Retinal pigment epithelial cell (primary cell): Measurements from ENCODE around the gene PARVB.

Experiments
- DNase-seq: peaks from one replicate; pipeline ENCODE4 v3.0.0-alpha.2; 2010; ENCODE audit warnings: low read depth
- H3K4me3 ChIP-seq: 2 replicates; pipeline ENCODE4 v1.5.1; 2011; ENCODE audit warnings: mild to moderate bottlenecking, low read length, control low read depth, moderate library complexity
- TF ChIP-seq, protein P1 (sequence below): conservative IDR thresholded peaks from 2 replicates; pipeline ENCODE4 v1.5.1; 2011; ENCODE audit warnings: low read depth, low read length, control low read depth, inconsistent platforms

PARVB gene

DNA sequence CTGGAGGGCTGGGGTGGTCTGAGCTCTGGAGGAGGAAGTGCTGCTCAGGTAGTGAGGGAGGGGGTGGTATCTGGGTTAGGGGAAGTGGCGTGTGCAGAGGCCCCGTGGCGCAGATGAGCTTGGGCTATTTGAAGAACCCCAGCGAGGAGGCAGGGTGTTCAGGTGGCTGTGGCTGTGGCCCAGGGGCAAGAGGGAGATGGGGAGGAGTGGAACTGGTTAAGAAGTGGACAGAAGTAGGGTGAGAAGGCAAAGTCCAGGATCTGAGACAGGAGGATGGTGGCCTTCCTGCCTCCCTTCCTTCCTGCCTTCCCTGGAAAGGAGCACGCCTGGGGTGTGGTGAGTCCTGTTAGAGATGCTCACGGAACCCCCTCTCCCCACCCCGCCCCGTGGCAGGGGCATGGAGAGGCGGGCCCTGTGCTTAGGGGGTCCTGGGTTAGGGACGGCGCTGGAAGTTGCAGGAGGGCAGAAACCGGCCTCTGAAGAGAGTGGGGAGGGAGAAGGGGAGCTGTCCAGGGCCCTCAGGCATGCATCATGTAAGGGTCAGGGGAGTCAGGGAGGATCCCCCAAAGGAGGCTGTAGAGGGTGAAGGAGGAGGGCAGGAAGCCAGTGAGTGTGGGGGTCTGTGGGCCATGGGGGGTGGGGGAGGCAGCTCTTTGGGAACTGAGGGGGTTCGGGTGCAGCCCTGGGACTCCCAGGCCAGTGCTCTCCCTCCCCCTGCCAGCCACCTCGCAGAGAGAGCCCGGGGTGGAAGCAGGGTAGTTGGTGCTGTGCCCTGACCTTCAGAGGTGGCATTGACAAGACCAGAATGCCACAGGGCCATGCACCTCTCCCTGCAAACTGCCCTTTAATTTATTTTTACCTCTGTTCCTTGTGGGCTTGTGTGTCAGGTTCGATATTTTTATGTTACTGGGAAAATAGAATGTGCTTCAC, 92.9 kb downstream of the PARVB start:
- TF ChIP-seq, protein P1, sequence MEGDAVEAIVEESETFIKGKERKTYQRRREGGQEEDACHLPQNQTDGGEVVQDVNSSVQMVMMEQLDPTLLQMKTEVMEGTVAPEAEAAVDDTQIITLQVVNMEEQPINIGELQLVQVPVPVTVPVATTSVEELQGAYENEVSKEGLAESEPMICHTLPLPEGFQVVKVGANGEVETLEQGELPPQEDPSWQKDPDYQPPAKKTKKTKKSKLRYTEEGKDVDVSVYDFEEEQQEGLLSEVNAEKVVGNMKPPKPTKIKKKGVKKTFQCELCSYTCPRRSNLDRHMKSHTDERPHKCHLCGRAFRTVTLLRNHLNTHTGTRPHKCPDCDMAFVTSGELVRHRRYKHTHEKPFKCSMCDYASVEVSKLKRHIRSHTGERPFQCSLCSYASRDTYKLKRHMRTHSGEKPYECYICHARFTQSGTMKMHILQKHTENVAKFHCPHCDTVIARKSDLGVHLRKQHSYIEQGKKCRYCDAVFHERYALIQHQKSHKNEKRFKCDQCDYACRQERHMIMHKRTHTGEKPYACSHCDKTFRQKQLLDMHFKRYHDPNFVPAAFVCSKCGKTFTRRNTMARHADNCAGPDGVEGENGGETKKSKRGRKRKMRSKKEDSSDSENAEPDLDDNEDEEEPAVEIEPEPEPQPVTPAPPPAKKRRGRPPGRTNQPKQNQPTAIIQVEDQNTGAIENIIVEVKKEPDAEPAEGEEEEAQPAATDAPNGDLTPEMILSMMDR = no peak
- no peak for DNase-seq
- H3K4me3 ChIP-seq = no peak overlapping the region

DNA sequence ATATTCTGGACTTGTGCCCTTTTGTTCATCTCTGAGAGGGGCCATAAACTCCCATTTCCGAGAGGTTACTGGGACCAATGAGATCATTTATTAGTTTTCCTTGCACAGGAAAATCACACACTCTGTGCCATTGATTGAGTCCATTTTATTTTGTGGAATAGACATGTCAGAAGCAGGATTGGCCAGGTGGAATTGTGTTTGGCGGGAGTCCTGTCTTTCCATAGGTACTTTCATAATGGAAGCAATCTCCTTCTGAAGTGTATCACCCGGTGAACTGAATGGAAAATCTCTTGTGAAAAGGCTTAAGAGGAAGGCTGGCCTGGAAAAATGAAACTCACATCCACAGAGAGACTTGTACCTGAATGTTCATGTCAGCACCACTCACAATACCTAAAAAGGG, 93.6 kb downstream of the PARVB start:
- TF ChIP-seq, protein P1 = no peak
- no peak overlapping the region for H3K4me3 ChIP-seq
- no peak for DNase-seq

GRCh38 chr22:44118645-44119315, 94.7 kb downstream of the PARVB start:
- DNase-seq = no peak
- TF ChIP-seq, protein P1 = no peak
- H3K4me3 ChIP-seq = no peak overlapping the region

DNA sequence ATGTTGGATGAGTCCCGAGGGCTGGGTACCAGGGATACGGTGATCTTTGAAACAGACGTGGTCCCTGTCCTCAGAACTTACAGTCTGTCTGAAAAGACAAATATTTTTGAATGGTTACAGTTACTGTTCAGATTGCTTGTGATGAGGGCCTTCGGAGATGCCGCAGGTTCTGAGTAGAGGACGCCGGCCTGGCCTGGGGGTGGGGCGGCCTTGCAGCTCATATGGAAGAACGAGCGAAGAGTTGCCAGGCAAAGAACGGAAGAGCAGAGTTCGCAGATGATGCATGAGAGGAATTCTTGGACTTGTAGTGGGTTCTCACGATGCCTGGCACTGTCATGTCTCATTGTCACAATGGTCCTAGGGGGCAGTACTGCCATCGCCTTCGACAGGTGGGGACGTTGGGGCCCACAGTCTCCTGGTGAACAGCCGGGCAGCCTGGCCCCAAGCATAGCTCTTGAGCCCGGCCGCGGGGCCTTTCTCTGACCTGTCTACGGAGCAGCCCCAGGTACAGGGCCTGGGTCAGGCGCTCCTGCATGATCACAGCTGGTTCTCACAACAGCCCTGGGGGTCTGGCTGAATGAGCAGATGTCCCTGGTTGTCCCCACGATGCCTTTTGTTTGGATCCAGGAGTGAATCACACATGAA, 95.7 kb downstream of the PARVB start:
- TF ChIP-seq, protein P1 = no peak
- no peak for DNase-seq
- no peak overlapping the region for H3K4me3 ChIP-seq

GRCh38 chr22:44120314-44120704, 96.2 kb downstream of the PARVB start:
- TF ChIP-seq, protein P1 = no peak
- H3K4me3 ChIP-seq = no peak overlapping the region
- no peak for DNase-seq

GRCh38 chr22:44125421-44125820, 101.3 kb downstream of the PARVB start:
- no peak for DNase-seq
- no peak overlapping the region for H3K4me3 ChIP-seq
- TF ChIP-seq, protein P1 = no peak
